ENCODE data around the gene PRR5.

The PRR5 gene

GRCh38 chr22:44730022-44730393 is 28.0 kb downstream of the PRR5 start:
- no peaks in the 10 kb centered on the region for H3K36me3 ChIP-seq (ENCODE audit: control insufficient read depth, insufficient read depth, low read length)
- H3K79me1 ChIP-seq (ENCODE audit: low read length), result no peaks in the 10 kb centered on the region
- H3K27ac ChIP-seq (ENCODE audit: low read depth, low read length), result no peak overlapping the region
- H2BK120ac ChIP-seq (ENCODE audit: low read depth, low read length), result no peak overlapping the region
- no peak overlapping the region for H4K8ac ChIP-seq (ENCODE audit: low read depth, low read length)
- H2AK5ac ChIP-seq (ENCODE audit: low read length), result no peak overlapping the region
- no peak overlapping the region for H3K4ac ChIP-seq (ENCODE audit: low read depth, low read length)
- no peak overlapping the region for H2BK15ac ChIP-seq (replicated peaks; ENCODE audit: low read depth)
- H3K4me2 ChIP-seq (ENCODE audit: low read length), result no peak overlapping the region
- H3K79me2 ChIP-seq (ENCODE audit: control insufficient read depth, insufficient read depth, low read length), result no peaks in the 10 kb centered on the region
- H2BK5ac ChIP-seq (ENCODE audit: low read length), result no peak overlapping the region
- no peak overlapping the region for H3K18ac ChIP-seq (ENCODE audit: low read length)
- no peak overlapping the region for H4K5ac ChIP-seq (ENCODE audit: low read length)
- no peak overlapping the region for H3K4me3 ChIP-seq (ENCODE audit: low read length)
- H3K23ac ChIP-seq (ENCODE audit: low read length), result no peak overlapping the region
- no peak overlapping the region for H3K56ac ChIP-seq (ENCODE audit: low read length)
- WGBS (ENCODE audit: extremely low coverage, insufficient coverage, low lambda C conversion rate), result no CpG with 5 or more reads among the region's 14 CpGs
- no peaks in the 10 kb centered on the region for H3K4me1 ChIP-seq (ENCODE audit: control insufficient read depth, low read depth, low read length)
- no peak overlapping the region for H3K9ac ChIP-seq (ENCODE audit: low read length)
- no peak for DNase-seq
- H3K27me3 ChIP-seq (ENCODE audit: insufficient read depth, low read length, poor library complexity), result no peaks in the 10 kb centered on the region

GRCh38 chr22:44730490-44731356 is 28.7 kb downstream of the PRR5 start:
- no peak overlapping the region for H2BK5ac ChIP-seq (ENCODE audit: low read length)
- no peak overlapping the region for H4K8ac ChIP-seq (ENCODE audit: low read depth, low read length)
- H3K27me3 ChIP-seq (ENCODE audit: insufficient read depth, low read length, poor library complexity), result no peaks in the 10 kb centered on the region
- no peak overlapping the region for H2AK5ac ChIP-seq (ENCODE audit: low read length)
- WGBS (ENCODE audit: extremely low coverage, insufficient coverage, low lambda C conversion rate), result no CpG with 5 or more reads among the region's 19 CpGs
- no peak overlapping the region for H3K18ac ChIP-seq (ENCODE audit: low read length)
- H3K4ac ChIP-seq (ENCODE audit: low read depth, low read length), result no peak overlapping the region
- H3K36me3 ChIP-seq (ENCODE audit: control insufficient read depth, insufficient read depth, low read length), result no peaks in the 10 kb centered on the region
- no peak overlapping the region for H3K4me2 ChIP-seq (ENCODE audit: low read length)
- H3K23ac ChIP-seq (ENCODE audit: low read length), result no peak overlapping the region
- H3K9ac ChIP-seq (ENCODE audit: low read length), result no peak overlapping the region
- H3K4me1 ChIP-seq (ENCODE audit: control insufficient read depth, low read depth, low read length), result no peaks in the 10 kb centered on the region
- H2BK120ac ChIP-seq (ENCODE audit: low read depth, low read length), result no peak overlapping the region
- H3K27ac ChIP-seq (ENCODE audit: low read depth, low read length), result no peak overlapping the region
- no peak overlapping the region for H3K4me3 ChIP-seq (ENCODE audit: low read length)
- no peaks in the 10 kb centered on the region for H3K79me2 ChIP-seq (ENCODE audit: control insufficient read depth, insufficient read depth, low read length)
- H4K5ac ChIP-seq (ENCODE audit: low read length), result no peak overlapping the region
- H2BK15ac ChIP-seq (replicated peaks; ENCODE audit: low read depth), result no peak overlapping the region
- no peak overlapping the region for H3K56ac ChIP-seq (ENCODE audit: low read length)
- H3K79me1 ChIP-seq (ENCODE audit: low read length), result no peaks in the 10 kb centered on the region
- no peak for DNase-seq

- Histone ChIP-seq H3K79me1 (ENCODE audit: low read length) (no peaks in the 10 kb centered on the region), H3K56ac (ENCODE audit: low read length) (no peak overlapping the region), H3K9ac (ENCODE audit: low read length) (no peak overlapping the region), H4K8ac (ENCODE audit: low read depth, low read length) (no peak overlapping the region), H3K27ac (ENCODE audit: low read depth, low read length) (no peak overlapping the region), H3K27me3 (ENCODE audit: insufficient read depth, low read length, poor library complexity) (no peaks in the 10 kb centered on the region), H3K36me3 (ENCODE audit: control insufficient read depth, insufficient read depth, low read length) (no peaks in the 10 kb centered on the region), H3K4me2 (ENCODE audit: low read length) (no peak overlapping the region), H3K23ac (ENCODE audit: low read length) (no peak overlapping the region), H3K79me2 (ENCODE audit: control insufficient read depth, insufficient read depth, low read length) (no peaks in the 10 kb centered on the region), H4K5ac (ENCODE audit: low read length) (no peak overlapping the region), H2BK15ac (replicated peaks; ENCODE audit: low read depth) (no peak overlapping the region), H2BK5ac (ENCODE audit: low read length) (no peak overlapping the region), H3K18ac (ENCODE audit: low read length) (no peak overlapping the region), H3K4me3 (ENCODE audit: low read length) (no peak overlapping the region), H3K4me1 (ENCODE audit: control insufficient read depth, low read depth, low read length) (no peaks in the 10 kb centered on the region), H2AK5ac (ENCODE audit: low read length) (no peak overlapping the region), H2BK120ac (ENCODE audit: low read depth, low read length) (no peak overlapping the region), H3K4ac (ENCODE audit: low read depth, low read length) (no peak overlapping the region)
- no CpG with 5 or more reads among the region's 7 CpGs for WGBS (ENCODE audit: extremely low coverage, insufficient coverage, low lambda C conversion rate)
- no peak for DNase-seq
Measured at GRCh38 chr22:44731357-44731970, 29.5 kb downstream of the PRR5 start.

GRCh38 chr22:44732017-44732561 is 30.1 kb downstream of the PRR5 start:
- no peaks in the 10 kb centered on the region for H3K79me1 ChIP-seq (ENCODE audit: low read length)
- H2AK5ac ChIP-seq (ENCODE audit: low read length), result no peak overlapping the region
- WGBS (ENCODE audit: extremely low coverage, insufficient coverage, low lambda C conversion rate), result no CpG with 5 or more reads among the region's 21 CpGs
- no peaks in the 10 kb centered on the region for H3K27me3 ChIP-seq (ENCODE audit: insufficient read depth, low read length, poor library complexity)
- no peak overlapping the region for H3K4me3 ChIP-seq (ENCODE audit: low read length)
- H2BK5ac ChIP-seq (ENCODE audit: low read length), result no peak overlapping the region
- no peak overlapping the region for H3K4ac ChIP-seq (ENCODE audit: low read depth, low read length)
- no peaks in the 10 kb centered on the region for H3K36me3 ChIP-seq (ENCODE audit: control insufficient read depth, insufficient read depth, low read length)
- no peak overlapping the region for H3K9ac ChIP-seq (ENCODE audit: low read length)
- no peak overlapping the region for H3K4me2 ChIP-seq (ENCODE audit: low read length)
- H3K18ac ChIP-seq (ENCODE audit: low read length), result no peak overlapping the region
- no peak overlapping the region for H3K27ac ChIP-seq (ENCODE audit: low read depth, low read length)
- no peak overlapping the region for H4K5ac ChIP-seq (ENCODE audit: low read length)
- DNase-seq, result no peak
- H3K23ac ChIP-seq (ENCODE audit: low read length), result no peak overlapping the region
- no peaks in the 10 kb centered on the region for H3K79me2 ChIP-seq (ENCODE audit: control insufficient read depth, insufficient read depth, low read length)
- H4K8ac ChIP-seq (ENCODE audit: low read depth, low read length), result no peak overlapping the region
- H3K56ac ChIP-seq (ENCODE audit: low read length), result no peak overlapping the region
- no peak overlapping the region for H2BK15ac ChIP-seq (replicated peaks; ENCODE audit: low read depth)
- no peaks in the 10 kb centered on the region for H3K4me1 ChIP-seq (ENCODE audit: control insufficient read depth, low read depth, low read length)
- H2BK120ac ChIP-seq (ENCODE audit: low read depth, low read length), result no peak overlapping the region

- Histone ChIP-seq H3K4me3 (ENCODE audit: low read length) (no peak overlapping the region), H4K5ac (ENCODE audit: low read length) (no peak overlapping the region), H3K18ac (ENCODE audit: low read length) (no peak overlapping the region), H3K4ac (ENCODE audit: low read depth, low read length) (no peak overlapping the region), H2BK15ac (replicated peaks; ENCODE audit: low read depth) (no peak overlapping the region), H3K4me2 (ENCODE audit: low read length) (no peak overlapping the region), H3K36me3 (ENCODE audit: control insufficient read depth, insufficient read depth, low read length) (no peaks in the 10 kb centered on the region), H3K27ac (ENCODE audit: low read depth, low read length) (no peak overlapping the region), H3K4me1 (ENCODE audit: control insufficient read depth, low read depth, low read length) (no peaks in the 10 kb centered on the region), H3K23ac (ENCODE audit: low read length) (no peak overlapping the region), H3K27me3 (ENCODE audit: insufficient read depth, low read length, poor library complexity) (no peaks in the 10 kb centered on the region), H3K79me2 (ENCODE audit: control insufficient read depth, insufficient read depth, low read length) (no peaks in the 10 kb centered on the region), H3K79me1 (ENCODE audit: low read length) (no peaks in the 10 kb centered on the region), H2AK5ac (ENCODE audit: low read length) (no peak overlapping the region), H2BK5ac (ENCODE audit: low read length) (no peak overlapping the region), H3K56ac (ENCODE audit: low read length) (no peak overlapping the region), H3K9ac (ENCODE audit: low read length) (no peak overlapping the region), H2BK120ac (ENCODE audit: low read depth, low read length) (no peak overlapping the region), H4K8ac (ENCODE audit: low read depth, low read length) (no peak overlapping the region)
- no CpG with 5 or more reads among the region's 27 CpGs for WGBS (ENCODE audit: extremely low coverage, insufficient coverage, low lambda C conversion rate)
- no peak for DNase-seq
Measured at GRCh38 chr22:44732661-44733060, 30.7 kb downstream of the PRR5 start.
